Activated T-cell treated with anti-CD3 and anti-CD28 coated beads, Interleukin-2, amount 50 U/mL, for 72 hours (primary cell): ENCODE data around the gene PIGN. TPM values are rescaled to one million over a fixed set of nuclear protein-coding genes. Genes with fewer than 3 reads are reported as not detected.
"Not testable (repeated sequence)": the region's sequence is repeated elsewhere in the genome, so short reads cannot be mapped to it uniquely, and the experiment has no call there.

Experiments
- ATAC-seq, 2 donors: fragments of 150-1000 bp; cut with Tn5 transposase; replicated peaks in 1 of 2; 2 replicates each; pipeline ENCODE4 v1.10.0; 2021; ENCODE audit warnings: moderate library complexity in 2 of 2, mild to moderate bottlenecking in 1 of 2
- DNase-seq, 2 donors: peaks; one replicate each; pipeline ENCODE4 v3.0.0; 2021 to 2022; ENCODE audit warnings: mixed read lengths in 1 of 2
- H3K27ac Mint-ChIP-seq: one replicate; pipeline ENCODE4 v1.8.0; 2022; ENCODE audit warnings: mild to moderate bottlenecking, moderate library complexity, mixed read lengths
- H3K27me3 Mint-ChIP-seq: one replicate; pipeline ENCODE4 v1.8.0; 2022; ENCODE audit warnings: low read depth, mixed read lengths
- H3K36me3 Mint-ChIP-seq, 2 donors: one replicate each; pipeline ENCODE4 v1.8.0; 2022; ENCODE audit warnings: mixed read lengths in 2 of 2, mild to moderate bottlenecking in 1 of 2; ENCODE audit not compliant: insufficient read depth in 2 of 2
- H3K4me1 Mint-ChIP-seq: one replicate; pipeline ENCODE4 v1.8.0; 2022; ENCODE audit warnings: low read depth, mixed read lengths
- H3K4me3 Mint-ChIP-seq, 2 donors: one replicate each; pipeline ENCODE4 v1.8.0; 2022; ENCODE audit warnings: mild to moderate bottlenecking in 2 of 2, mixed read lengths in 2 of 2, moderate library complexity in 2 of 2
- H3K9me3 Mint-ChIP-seq, 2 donors: one replicate each; pipeline ENCODE4 v1.8.0; 2022; ENCODE audit warnings: mixed read lengths in 2 of 2
- total RNA-seq, 2 donors: library from RNA; stranded (reverse); gene quantifications; one replicate each; pipeline ENCODE4 v1.2.3, GENCODE V29; 2022

The PIGN gene
- total RNA-seq, 2 donors from 2014 or later: 28.2 to 31.4 TPM

DNA sequence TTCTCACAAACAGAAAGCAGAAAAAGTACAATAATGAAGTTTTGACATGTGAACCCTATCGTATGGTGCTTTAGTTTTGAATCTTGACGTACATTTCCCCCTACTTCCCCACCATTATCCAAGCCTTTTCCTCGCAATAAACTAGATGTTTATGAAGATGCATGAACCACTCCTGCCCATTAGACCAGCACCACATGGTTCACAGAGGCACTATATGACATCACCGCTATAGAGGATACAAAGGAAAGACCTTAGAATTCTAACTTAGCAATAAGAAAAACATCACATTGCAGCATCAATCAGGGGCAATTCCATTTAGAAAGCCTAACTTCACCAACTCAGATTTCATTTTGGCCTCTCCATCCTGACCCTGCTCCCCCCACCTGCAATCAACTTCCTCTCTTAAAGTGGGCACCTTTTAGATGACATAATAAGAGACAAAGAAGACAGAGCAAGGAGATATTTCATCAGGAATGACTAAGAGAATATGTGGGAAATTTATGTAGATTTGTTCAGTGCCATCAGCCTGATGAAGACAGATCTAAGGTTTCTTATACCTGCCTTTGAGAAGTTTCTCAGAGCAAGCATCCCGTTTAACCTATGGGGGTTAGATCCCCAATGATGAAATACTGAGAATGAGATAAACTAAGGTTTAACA, 124.9 kb downstream of the PIGN start:
- no peak overlapping the region for H3K4me3 Mint-ChIP-seq
- H3K27ac Mint-ChIP-seq: no peak overlapping the region
- no peaks in the 10 kb centered on the region for H3K27me3 Mint-ChIP-seq

DNA sequence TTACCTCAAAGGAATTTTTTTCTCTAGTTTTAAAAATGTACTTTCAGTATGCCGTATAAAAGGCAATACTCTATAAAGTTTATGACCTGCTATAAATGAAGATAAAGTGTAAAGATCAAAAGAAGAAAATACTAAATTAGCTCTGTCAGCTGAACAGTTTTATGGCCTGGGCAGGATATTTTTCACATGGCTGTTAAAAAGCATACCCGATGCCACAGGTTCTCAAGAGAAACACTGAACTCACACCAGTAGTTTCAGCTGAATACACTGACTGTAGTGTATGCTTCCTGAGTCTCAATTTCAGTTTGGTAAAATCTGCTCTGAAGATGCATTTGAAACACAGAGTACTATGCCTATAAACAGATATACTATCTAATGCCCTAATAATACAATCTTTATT, 126.0 kb downstream of the PIGN start:
- ATAC-seq: no peak
- Mint-ChIP-seq H3K27me3 (no peaks in the 10 kb centered on the region), H3K4me1 (no peaks in the 10 kb centered on the region), H3K36me3 (peaks cover 4 to 11% of the 10 kb centered on the region in 2 donors), H3K4me3 (no peak overlapping the region), H3K27ac (no peak overlapping the region), H3K9me3 (peaks cover 0 to 8% of the 10 kb centered on the region in 2 donors)
- DNase-seq: no peak

More for the DNA sequence above, 124.9 kb downstream of the PIGN start:
- H3K36me3 Mint-ChIP-seq: peaks cover 5 to 11% of the 10 kb centered on the region in 2 donors
- DNase-seq (no peak), ATAC-seq (no peak)
- peaks cover 0 to 8% of the 10 kb centered on the region in 2 donors for H3K9me3 Mint-ChIP-seq
- no peaks in the 10 kb centered on the region for H3K4me1 Mint-ChIP-seq

DNA sequence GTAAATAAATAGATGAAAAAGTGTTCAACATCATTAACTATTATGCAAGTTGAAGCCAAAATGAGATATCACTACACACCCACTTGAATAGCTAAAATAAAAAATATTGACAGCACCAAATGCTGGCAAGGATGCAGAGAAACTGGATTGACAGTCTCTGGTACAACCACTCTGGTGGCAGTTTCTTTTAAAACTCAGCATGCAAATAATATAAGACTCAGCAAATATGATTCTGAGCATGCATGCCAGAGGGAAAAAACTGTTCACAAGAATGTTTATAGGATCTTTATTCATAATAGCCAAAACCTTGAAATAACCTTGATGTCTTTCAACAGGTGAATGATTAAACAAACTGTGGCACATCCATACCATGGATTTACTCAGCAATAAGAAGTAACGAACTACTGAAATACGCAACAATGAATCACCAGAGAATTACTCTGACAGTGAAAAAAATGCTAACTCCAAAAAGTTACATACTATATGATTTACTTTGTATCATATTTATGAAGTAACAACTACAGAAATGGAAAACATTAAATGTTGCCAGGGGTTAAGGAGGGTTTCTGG, 131.8 kb downstream of the PIGN start:
- Mint-ChIP-seq H3K36me3 (peaks cover 5 to 15% of the 10 kb centered on the region in 2 donors), H3K27me3 (no peaks in the 10 kb centered on the region), H3K9me3 (peaks cover 3 to 6% of the 10 kb centered on the region in 2 donors), H3K27ac (no peak overlapping the region), H3K4me1 (no peaks in the 10 kb centered on the region), H3K4me3 (no peak overlapping the region)
- no peak for ATAC-seq
- no peak for DNase-seq

DNA sequence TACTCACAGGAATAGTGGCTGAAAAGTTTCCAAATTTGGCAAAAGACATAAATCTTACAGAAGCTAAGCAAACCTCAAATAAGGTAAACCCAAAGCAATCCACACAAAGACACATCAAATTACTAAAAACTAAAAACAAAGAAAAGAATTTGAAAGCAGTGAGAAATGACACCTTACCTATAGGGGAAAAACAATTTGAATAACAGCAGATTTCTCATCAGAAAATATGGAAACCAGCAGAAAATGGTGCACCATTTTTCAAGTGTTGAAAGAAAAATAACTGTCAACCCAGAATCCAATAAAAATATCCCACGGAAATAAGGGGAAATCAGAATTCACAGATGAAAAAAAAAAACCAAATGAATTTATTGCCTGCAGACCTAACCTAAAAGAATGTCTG, 138.6 kb downstream of the PIGN start:
- no peak overlapping the region for H3K27ac Mint-ChIP-seq
- H3K27me3 Mint-ChIP-seq: no peaks in the 10 kb centered on the region
- DNase-seq (no peak), ATAC-seq (no peak)
- H3K4me3 Mint-ChIP-seq: no peak overlapping the region
- H3K4me1 Mint-ChIP-seq: no peaks in the 10 kb centered on the region
- H3K9me3 Mint-ChIP-seq: peaks cover 0 to 3% of the 10 kb centered on the region in 2 donors
- peaks cover 2 to 11% of the 10 kb centered on the region in 2 donors for H3K36me3 Mint-ChIP-seq

DNA sequence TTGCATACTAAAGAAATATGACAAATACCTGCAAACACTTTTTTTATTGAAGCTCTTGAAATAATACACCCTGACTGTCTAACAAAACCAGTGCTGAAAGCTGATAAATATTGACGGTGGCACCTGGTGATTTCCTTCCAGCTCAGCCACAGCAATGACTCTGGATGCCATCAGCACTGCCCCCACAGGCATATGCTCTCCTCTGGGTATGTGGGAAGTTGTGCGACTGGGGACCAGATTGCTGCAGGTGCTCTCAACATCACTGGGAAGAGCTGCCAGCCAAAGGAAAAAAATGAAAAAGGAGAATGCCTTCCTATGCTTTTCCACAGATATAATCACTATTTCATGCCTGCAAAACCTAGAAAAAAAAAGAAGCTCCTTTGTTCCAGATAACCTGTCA, 141.5 kb downstream of the PIGN start:
- H3K36me3 Mint-ChIP-seq: peaks cover 0 to 7% of the 10 kb centered on the region in 2 donors
- H3K4me1 Mint-ChIP-seq: no peaks in the 10 kb centered on the region

DNA sequence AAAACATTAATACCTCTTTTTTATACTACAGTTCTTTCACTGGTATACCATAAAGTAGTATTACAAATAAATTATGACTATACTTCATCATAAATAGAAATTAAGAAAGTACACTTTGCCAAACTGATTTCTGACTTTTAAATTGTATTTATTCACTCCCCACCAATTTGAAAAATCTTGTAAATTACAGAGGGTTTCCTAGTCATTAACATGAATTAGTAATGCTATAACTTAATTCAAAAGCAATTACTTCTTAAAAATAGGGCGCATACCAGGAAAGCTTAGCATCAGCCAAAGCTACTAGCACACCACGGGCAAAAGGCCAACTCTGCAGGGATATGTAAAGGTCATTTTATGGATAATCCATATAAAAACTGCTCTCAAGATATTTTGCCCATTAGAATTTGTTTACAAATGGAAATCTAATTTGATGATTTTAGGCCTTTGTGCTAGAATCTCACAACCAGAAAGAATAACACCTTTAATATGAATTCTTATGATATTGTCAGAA, 142.3 kb downstream of the PIGN start:
- no peaks in the 10 kb centered on the region for H3K9me3 Mint-ChIP-seq
- no peak overlapping the region for H3K4me3 Mint-ChIP-seq
- no peaks in the 10 kb centered on the region for H3K27me3 Mint-ChIP-seq
- DNase-seq: no peak
- no peaks in the 10 kb centered on the region for H3K4me1 Mint-ChIP-seq
- H3K36me3 Mint-ChIP-seq: peaks cover 0 to 7% of the 10 kb centered on the region in 2 donors
- ATAC-seq: no peak
- H3K27ac Mint-ChIP-seq: no peak overlapping the region

More for the DNA sequence above, 141.5 kb downstream of the PIGN start:
- no peaks in the 10 kb centered on the region for H3K27me3 Mint-ChIP-seq
- no peak overlapping the region for H3K4me3 Mint-ChIP-seq
- H3K27ac Mint-ChIP-seq: no peak overlapping the region
- no peak for DNase-seq
- ATAC-seq: no peak
- no peaks in the 10 kb centered on the region for H3K9me3 Mint-ChIP-seq

DNA sequence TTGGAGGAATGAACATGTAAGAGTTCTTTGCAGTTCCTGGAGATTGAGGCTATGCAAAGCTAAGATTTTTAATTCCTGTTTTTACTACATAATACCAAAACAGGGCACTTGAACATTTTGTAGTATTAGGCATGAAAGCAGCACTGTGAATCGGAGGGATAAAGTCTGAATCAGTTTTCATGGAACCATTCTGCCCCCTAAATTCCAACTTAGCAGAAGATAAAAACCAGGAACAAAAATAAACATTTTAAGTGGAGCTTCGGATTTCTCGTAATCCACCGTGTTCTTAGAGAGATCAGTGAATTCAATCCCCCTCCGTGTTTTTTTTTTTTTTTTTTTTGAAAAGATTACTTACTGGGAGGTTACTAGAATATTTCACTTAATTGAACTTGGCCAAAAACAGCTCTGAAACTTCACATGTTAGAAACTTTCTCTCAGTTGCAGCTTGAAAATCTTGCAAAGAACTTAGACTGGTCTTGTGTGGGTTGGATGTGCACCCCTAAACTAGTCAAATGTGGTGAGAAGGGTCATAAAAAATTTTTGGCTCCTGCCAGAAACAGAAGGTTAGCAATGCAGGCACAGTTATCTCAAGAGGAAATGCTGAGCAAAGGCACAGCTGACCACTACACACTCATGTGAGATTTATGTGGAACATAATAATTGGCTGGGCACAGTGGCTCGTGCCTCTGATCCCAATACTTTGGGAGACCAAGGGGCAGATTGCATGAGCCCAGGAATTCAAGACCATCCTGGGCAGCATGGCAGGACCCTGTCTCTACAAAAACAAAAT, 148.7 kb downstream of the PIGN start:
- ATAC-seq (no peak), DNase-seq (no peak)
- no peaks in the 10 kb centered on the region for H3K9me3 Mint-ChIP-seq
- peaks cover 18% of the 10 kb centered on the region for H3K4me1 Mint-ChIP-seq
- no peaks in the 10 kb centered on the region for H3K36me3 Mint-ChIP-seq
- H3K4me3 Mint-ChIP-seq: no peak overlapping the region
- no peak overlapping the region for H3K27ac Mint-ChIP-seq
- H3K27me3 Mint-ChIP-seq: no peaks in the 10 kb centered on the region

DNA sequence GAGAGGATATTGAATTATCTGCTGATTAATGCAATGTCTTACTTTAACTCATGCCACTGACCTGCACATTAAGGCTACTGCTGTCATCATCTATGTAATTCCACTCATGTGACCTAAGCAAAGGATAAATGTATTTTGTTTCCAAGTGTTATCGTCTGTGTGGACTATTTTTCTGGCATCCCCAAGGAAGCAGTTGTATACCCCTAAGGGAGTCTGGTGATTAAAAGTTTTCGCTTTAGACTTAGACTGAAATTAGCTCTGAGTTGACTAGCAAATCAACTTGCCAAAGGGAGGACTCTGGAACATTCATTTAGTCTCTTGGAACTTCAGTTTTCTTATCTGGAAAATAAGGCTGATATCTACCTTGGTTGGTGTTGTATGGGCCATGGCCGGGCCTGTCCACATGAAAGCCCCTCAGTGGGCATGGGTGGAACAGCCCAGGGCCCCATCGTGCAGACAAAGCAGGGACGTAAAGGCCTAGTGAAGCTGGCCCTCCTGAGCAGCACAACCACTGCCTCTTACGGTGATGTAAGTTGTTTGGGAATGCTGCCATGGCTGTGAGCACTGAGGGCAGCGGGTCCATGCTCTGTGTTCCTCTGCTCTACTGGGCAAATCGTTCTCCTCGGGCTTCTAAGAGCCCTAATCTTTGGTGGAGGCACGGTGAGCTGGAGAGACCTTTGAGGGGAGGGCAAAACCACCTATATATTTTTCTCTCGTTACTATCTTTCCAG, 149.7 kb downstream of the PIGN start:
- H3K4me1 Mint-ChIP-seq: peaks cover 25% of the 10 kb centered on the region
- DNase-seq (no peak), ATAC-seq (no peak)
- H3K9me3 Mint-ChIP-seq: no peaks in the 10 kb centered on the region
- H3K27ac Mint-ChIP-seq: no peak overlapping the region
- H3K27me3 Mint-ChIP-seq: no peaks in the 10 kb centered on the region
- H3K4me3 Mint-ChIP-seq: no peak overlapping the region
- no peaks in the 10 kb centered on the region for H3K36me3 Mint-ChIP-seq

DNA sequence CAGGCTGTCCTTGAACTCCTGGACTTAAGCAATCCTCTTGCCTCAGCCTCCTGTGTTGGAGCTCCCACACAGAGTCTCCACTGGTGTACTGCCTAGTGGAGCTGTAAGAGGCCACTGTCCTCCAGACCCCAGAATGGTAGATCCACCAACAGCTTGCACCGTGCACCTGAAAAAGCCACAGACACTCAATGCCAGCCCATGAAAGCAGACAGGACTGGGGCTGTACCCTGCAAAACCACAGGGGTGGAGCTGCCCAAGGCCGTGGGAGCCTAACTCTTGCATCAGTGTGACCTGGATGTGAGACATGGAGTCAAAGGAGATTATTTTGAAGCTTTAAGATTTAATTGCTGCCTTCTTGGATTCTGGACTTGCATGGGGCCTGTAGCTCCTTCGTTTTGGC, 152.6 kb downstream of the PIGN start:
- not testable (repeated sequence) for DNase-seq, ATAC-seq, H3K27me3 Mint-ChIP-seq, H3K36me3 Mint-ChIP-seq, H3K9me3 Mint-ChIP-seq, H3K27ac Mint-ChIP-seq
- Mint-ChIP-seq H3K4me3 (peak overlapping the region in 1 of 2 donors; percentile 34), H3K4me1 (peaks cover 25% of the 10 kb centered on the region)

DNA sequence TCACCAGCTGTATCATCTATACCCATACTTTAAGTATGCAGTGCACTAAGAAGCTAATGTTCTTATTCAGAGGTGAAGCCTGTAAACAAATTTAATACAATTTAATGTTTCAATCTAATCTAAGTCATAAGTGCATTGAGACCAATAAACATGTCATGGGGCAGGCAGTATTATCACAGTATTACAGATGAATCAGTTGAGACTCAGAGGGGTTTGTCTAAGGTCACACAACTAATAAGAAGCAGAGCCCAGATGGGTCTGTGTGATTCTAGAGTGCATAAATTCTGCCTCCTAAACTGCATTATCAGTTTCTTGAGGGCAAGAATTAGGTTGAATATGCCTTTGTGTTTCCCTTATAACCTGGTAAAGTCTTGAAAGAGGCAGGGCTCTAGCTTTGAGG, 153.1 kb downstream of the PIGN start:
- peaks cover 25% of the 10 kb centered on the region for H3K4me1 Mint-ChIP-seq
- no peaks in the 10 kb centered on the region for H3K9me3 Mint-ChIP-seq
- peaks cover 0 to 2% of the 10 kb centered on the region in 2 donors for H3K36me3 Mint-ChIP-seq
- no peak for ATAC-seq
- H3K27ac Mint-ChIP-seq: no peak overlapping the region
- DNase-seq: no peak
- H3K4me3 Mint-ChIP-seq: peak overlapping the region in 1 of 2 donors; percentile 29
- H3K27me3 Mint-ChIP-seq: no peaks in the 10 kb centered on the region

DNA sequence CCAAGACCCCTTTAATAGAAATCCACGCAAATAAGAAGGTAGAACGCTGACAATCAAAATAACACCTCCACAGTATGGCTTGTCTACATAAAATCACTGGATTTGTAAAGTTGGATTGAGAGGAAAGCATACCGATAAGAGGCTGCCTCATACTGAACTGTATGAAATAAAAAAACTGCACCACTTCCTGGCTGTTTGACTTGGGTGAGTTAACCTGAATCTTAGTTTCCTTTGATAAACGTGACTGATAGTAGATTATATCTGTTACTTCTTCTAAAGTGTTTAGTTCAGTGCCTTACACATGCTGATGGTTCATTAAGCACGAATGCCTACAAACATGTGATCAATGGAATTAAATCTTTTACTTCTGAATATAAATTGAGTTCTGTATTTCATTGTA, 153.6 kb downstream of the PIGN start:
- H3K9me3 Mint-ChIP-seq: no peaks in the 10 kb centered on the region
- peaks cover 0 to 2% of the 10 kb centered on the region in 2 donors for H3K36me3 Mint-ChIP-seq
- no peak for DNase-seq
- peak overlapping the region in 1 of 2 donors; percentile 29 for H3K4me3 Mint-ChIP-seq
- peak; percentile 72 to 75 for ATAC-seq
- H3K4me1 Mint-ChIP-seq: peaks cover 25% of the 10 kb centered on the region
- H3K27ac Mint-ChIP-seq: no peak overlapping the region
- no peaks in the 10 kb centered on the region for H3K27me3 Mint-ChIP-seq

DNA sequence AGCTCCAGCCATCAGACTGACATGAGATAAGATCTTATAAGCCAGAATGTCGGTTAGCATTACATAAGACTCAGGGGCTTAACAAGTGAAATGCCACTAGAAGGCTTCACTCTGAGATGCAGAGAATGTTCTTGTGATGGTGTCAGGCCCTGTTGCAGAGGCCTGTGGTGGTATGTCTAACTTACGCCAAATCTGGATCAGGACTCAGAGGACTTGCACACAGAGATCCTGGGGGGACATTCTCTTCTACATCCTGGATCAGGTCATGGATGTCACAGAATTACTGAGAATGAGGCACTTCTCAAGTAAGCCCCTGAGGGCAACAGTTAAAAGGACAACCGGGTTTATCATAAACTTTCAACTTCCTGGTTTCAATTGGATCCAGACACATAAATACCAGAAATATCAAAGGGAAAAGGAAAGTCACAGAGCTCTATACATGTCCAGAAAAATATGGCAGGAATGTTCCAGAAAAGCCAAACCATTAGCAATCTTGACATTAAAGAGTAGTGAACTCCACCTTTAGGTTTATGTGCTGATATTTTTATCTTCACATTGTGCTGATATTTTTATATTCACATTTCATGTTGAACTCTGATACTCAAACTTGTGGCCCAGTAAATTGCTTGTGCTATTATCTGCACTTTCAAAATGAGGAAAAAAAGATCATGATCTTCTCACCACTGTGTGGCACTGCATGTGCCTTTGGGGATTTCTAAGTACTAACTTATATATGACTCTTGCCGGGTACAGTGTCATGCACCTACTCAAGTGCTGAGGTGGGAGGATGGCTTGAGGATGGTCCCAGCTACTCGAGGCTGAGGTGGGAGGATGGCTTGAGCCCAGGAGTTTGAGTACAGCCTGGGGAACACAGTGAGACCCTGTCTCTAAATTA, 156.5 kb downstream of the PIGN start:
- Mint-ChIP-seq H3K4me1 (peaks cover 25% of the 10 kb centered on the region), H3K36me3 (peaks cover 0 to 2% of the 10 kb centered on the region in 2 donors), H3K27ac (no peak overlapping the region), H3K9me3 (no peaks in the 10 kb centered on the region), H3K4me3 (no peak overlapping the region), H3K27me3 (peaks cover 7% of the 10 kb centered on the region)
- ATAC-seq (peak in 1 of 2 donors; percentile 36), DNase-seq (no peak)
